Endothelial cell of hepatic sinusoid (primary cell): Measurements from ENCODE around the gene NAA38.

Experiments
- in situ Hi-C: cut with HindIII; loops from 2 replicates; pipeline ENCODE4 v1.10.0; 2017; ENCODE audit warnings: low sequenced_read_pairs

The NAA38 gene

GRCh38 chr17:7825206-7825990, 32.0 kb downstream of the NAA38 start:
- in situ Hi-C loops = no loop called here

- in situ Hi-C loops = no loop called here
Observed at GRCh38 chr17:7824021-7824924, 33.1 kb downstream of the NAA38 start.

- in situ Hi-C loops = no loop called here
Observed at GRCh38 chr17:7823581-7824001, 33.8 kb downstream of the NAA38 start.

GRCh38 chr17:7822126-7822525, 35.2 kb downstream of the NAA38 start:
- in situ Hi-C loops = no loop called here

GRCh38 chr17:7820231-7820630, 37.1 kb downstream of the NAA38 start:
- in situ Hi-C loops = no loop called here

GRCh38 chr17:7818746-7819645, 38.4 kb downstream of the NAA38 start:
- in situ Hi-C loops = loop anchor here (10.0 kb wide), 2 partner anchors 54 to 94 kb away; no protein-coding TSS in a partner anchor

GRCh38 chr17:7818026-7818425, 39.3 kb downstream of the NAA38 start:
- in situ Hi-C loops = loop anchor here (10.0 kb wide), 2 partner anchors 53 to 93 kb away; no protein-coding TSS in a partner anchor

GRCh38 chr17:7817643-7817964, 39.8 kb downstream of the NAA38 start:
- in situ Hi-C loops = loop anchor here (10.0 kb wide), 2 partner anchors 53 to 93 kb away; no protein-coding TSS in a partner anchor

- in situ Hi-C loops = loop anchor here (10.0 kb wide), 2 partner anchors 52 to 92 kb away; no protein-coding TSS in a partner anchor
Observed at GRCh38 chr17:7816926-7817642, 40.3 kb downstream of the NAA38 start.

- in situ Hi-C loops = loop anchor here (10.0 kb wide), 2 partner anchors 50 to 90 kb away; no protein-coding TSS in a partner anchor
Observed at GRCh38 chr17:7814969-7815368, 42.4 kb downstream of the NAA38 start.

GRCh38 chr17:7811251-7811650, 46.1 kb downstream of the NAA38 start:
- in situ Hi-C loops = loop anchor here (10.0 kb wide), 2 partner anchors 46 to 86 kb away; no protein-coding TSS in a partner anchor

GRCh38 chr17:7809791-7810343, 47.5 kb downstream of the NAA38 start:
- in situ Hi-C loops = loop anchor here (10.0 kb wide), 2 partner anchors 45 to 85 kb away; no protein-coding TSS in a partner anchor

- in situ Hi-C loops = no loop called here
Observed at GRCh38 chr17:7809086-7809790, 48.1 kb downstream of the NAA38 start.

- in situ Hi-C loops = no loop called here
Observed at GRCh38 chr17:7807206-7807605, 50.2 kb downstream of the NAA38 start.
